ENCODE results near the gene PPARA.

DNA sequence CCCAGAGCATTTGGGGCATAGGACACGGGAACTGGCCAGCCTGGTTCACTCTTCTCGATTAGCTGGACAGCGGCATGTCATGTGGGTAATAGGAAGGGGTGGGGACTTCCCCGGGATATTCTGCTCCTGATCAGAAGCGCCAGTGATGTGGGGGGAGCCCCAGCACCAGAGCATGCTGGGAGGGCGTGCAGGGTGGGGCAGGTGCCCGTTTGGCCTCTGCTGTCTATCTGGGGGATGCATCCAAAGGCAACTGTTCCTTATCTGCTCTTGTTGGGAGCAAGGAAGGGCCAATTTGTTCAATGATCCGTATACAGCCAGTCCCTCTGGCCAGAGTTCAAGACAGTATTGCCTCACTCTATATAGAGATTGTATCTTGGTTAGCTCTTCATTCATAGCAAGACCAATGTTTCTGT, 43.6 kb downstream of the PPARA start:
- TF ChIP-seq, protein P1, sequence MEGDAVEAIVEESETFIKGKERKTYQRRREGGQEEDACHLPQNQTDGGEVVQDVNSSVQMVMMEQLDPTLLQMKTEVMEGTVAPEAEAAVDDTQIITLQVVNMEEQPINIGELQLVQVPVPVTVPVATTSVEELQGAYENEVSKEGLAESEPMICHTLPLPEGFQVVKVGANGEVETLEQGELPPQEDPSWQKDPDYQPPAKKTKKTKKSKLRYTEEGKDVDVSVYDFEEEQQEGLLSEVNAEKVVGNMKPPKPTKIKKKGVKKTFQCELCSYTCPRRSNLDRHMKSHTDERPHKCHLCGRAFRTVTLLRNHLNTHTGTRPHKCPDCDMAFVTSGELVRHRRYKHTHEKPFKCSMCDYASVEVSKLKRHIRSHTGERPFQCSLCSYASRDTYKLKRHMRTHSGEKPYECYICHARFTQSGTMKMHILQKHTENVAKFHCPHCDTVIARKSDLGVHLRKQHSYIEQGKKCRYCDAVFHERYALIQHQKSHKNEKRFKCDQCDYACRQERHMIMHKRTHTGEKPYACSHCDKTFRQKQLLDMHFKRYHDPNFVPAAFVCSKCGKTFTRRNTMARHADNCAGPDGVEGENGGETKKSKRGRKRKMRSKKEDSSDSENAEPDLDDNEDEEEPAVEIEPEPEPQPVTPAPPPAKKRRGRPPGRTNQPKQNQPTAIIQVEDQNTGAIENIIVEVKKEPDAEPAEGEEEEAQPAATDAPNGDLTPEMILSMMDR (conservative IDR thresholded peaks at IDR 0.05; ENCODE audit: low read depth, low read length), result no peak
- TF ChIP-seq EZH2 (IDR thresholded peaks at IDR 0.05; ENCODE audit: low read length, unreplicated experiment), result no peak
- TF ChIP-seq EZH2phosphoT487 (IDR thresholded peaks at IDR 0.05; ENCODE audit: borderline replicate concordance, low read length), result no peak
